Measurements from ENCODE around the gene MGRN1. TPM values are rescaled to one million over a fixed set of nuclear protein-coding genes. Genes with fewer than 3 reads are reported as not detected.
A peak's percentile ranks its signal among the peaks of the same experiment; 100 is the strongest.

MGRN1 gene
- total RNA-seq, 1 donor from 2014 or later = 40.8 TPM

DNA sequence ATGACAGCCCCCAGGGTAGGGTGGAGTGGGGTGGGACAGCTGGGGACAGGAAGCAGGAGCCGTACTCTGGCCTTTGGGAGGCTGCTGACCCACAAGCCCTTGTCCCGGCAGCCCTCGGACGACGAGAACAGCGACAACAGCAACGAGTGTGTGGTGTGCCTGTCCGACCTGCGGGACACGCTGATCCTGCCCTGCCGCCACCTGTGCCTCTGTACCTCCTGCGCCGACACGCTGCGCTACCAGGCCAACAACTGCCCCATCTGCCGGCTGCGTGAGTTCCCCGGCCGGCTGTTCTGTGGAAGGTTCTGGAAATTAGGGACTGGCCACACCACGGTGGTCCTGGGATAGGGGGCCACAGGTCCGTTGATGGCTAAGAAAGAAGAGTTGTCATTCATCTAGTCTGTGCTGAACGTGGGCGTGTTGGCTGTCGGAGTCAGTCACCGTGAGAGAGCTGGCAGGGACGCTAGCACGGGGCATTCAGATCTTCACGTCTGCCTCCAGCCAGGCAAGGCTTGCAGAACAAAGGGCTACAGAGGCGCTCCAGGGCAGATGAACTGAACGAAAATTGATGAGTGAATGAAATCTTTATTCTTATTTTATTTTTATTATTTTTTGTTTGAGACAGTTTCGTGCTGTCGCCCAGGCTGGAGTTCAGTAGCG is 48.9 kb downstream of the MGRN1 start:
- H3K4me1 ChIP-seq = no peaks in the 10 kb centered on the region
- H3K27ac ChIP-seq = no peak overlapping the region
- intact Hi-C loops (cut with DNase I) = no loop called here
- TF ChIP-seq CTCF (IDR thresholded peaks at IDR 0.05) (no peak), POLR2A (IDR thresholded peaks at IDR 0.05) (no peak), POLR2AphosphoS5 (IDR thresholded peaks at IDR 0.05; ENCODE audit: insufficient read depth in 1 of 2, low read depth in 1 of 2) (no peak)
- H3K27me3 ChIP-seq = no peaks in the 10 kb centered on the region
- no peak for DNase-seq (ENCODE audit: extremely low spot score in 2 of 2)
- H3K36me3 ChIP-seq = peaks cover 0 to 32% of the 10 kb centered on the region in 2 donors
- H3K4me3 ChIP-seq = no peak overlapping the region
- H3K9me3 ChIP-seq = no peaks in the 10 kb centered on the region

- Histone ChIP-seq H3K27me3 (no peaks in the 10 kb centered on the region), H3K36me3 (peaks cover 0 to 18% of the 10 kb centered on the region in 2 donors), H3K4me1 (peaks cover 12% of the 10 kb centered on the region), H3K4me3 (no peak overlapping the region), H3K9me3 (no peaks in the 10 kb centered on the region), H3K27ac (no peak overlapping the region)
- DNase-seq (ENCODE audit: extremely low spot score in 2 of 2) = no peak
- TF ChIP-seq POLR2AphosphoS5 (IDR thresholded peaks at IDR 0.05; ENCODE audit: insufficient read depth in 1 of 2, low read depth in 1 of 2) (no peak), CTCF (IDR thresholded peaks at IDR 0.05) (no peak), POLR2A (IDR thresholded peaks at IDR 0.05) (no peak)
- intact Hi-C loops (cut with DNase I) = no loop called here
Observed at GRCh38 chr16:4674926-4675530, 50.4 kb downstream of the MGRN1 start.

- no peak overlapping the region for H3K27ac ChIP-seq
- no peaks in the 10 kb centered on the region for H3K27me3 ChIP-seq
- intact Hi-C loops (cut with DNase I) = no loop called here
- H3K9me3 ChIP-seq = no peaks in the 10 kb centered on the region
- peaks cover 0 to 18% of the 10 kb centered on the region in 2 donors for H3K36me3 ChIP-seq
- H3K4me3 ChIP-seq = no peak overlapping the region
- peaks cover 22% of the 10 kb centered on the region for H3K4me1 ChIP-seq
- no peak for TF ChIP-seq CTCF (IDR thresholded peaks at IDR 0.05)
- TF ChIP-seq POLR2AphosphoS5 (IDR thresholded peaks at IDR 0.05; ENCODE audit: insufficient read depth in 1 of 2, low read depth in 1 of 2) = peak in 1 of 2 donors; percentile 27
- no peak for TF ChIP-seq POLR2A (IDR thresholded peaks at IDR 0.05)
- DNase-seq (ENCODE audit: extremely low spot score in 2 of 2) = no peak
Observed at GRCh38 chr16:4675864-4676786, 51.5 kb downstream of the MGRN1 start.

DNA sequence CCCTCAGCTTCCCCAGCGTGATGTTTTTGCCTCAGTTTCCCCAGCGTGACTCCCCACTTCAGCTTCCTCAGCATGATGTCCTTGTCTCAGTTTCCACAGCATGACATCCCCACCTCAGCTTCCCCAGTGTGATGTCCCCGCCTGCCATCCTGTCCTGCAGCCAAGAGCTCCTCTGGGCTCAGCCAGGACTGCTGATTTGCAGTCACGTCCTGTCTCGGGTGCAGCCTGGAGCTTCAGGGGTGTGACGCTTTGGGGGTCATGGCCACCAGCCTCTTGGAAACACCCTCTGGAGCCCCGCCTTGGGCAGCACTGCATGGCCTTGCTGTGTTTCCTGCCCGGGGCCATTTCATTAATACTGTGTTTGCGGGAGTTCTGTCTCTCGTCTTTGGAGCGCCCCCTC is 52.2 kb downstream of the MGRN1 start:
- Histone ChIP-seq H3K27me3 (no peaks in the 10 kb centered on the region), H3K4me3 (no peak overlapping the region), H3K36me3 (peaks cover 0 to 19% of the 10 kb centered on the region in 2 donors), H3K27ac (no peak overlapping the region), H3K4me1 (peaks cover 26% of the 10 kb centered on the region), H3K9me3 (no peaks in the 10 kb centered on the region)
- DNase-seq (ENCODE audit: extremely low spot score in 2 of 2) = no peak
- TF ChIP-seq CTCF (IDR thresholded peaks at IDR 0.05) (no peak), POLR2A (IDR thresholded peaks at IDR 0.05) (no peak), POLR2AphosphoS5 (IDR thresholded peaks at IDR 0.05; ENCODE audit: insufficient read depth in 1 of 2, low read depth in 1 of 2) (no peak)
- intact Hi-C loops (cut with DNase I) = no loop called here
